Neural cell (in vitro differentiated cells): ENCODE data around the gene PARD3B. TPM values are rescaled to one million over a fixed set of nuclear protein-coding genes. Genes with fewer than 3 reads are reported as not detected.

Experiments
- H2AFZ ChIP-seq: fragments of 200-600, 300-800 bp; sonication (generic), shearing (Covaris generic); 2 replicates; pipeline ENCODE4 v1.6.0; 2014; ENCODE audit warnings: low read depth, mild to moderate bottlenecking, antibody characterized with exemption, low read length, moderate library complexity
- H3F3A ChIP-seq: fragments of 200-600 bp; shearing (Covaris generic); 2 replicates; pipeline ENCODE4 v1.6.1; 2016; ENCODE audit warnings: mild to moderate bottlenecking, moderate library complexity, mixed read lengths, antibody characterized with exemption, low read length; ENCODE audit not compliant: insufficient read depth, poor library complexity, severe bottlenecking
- H3K27ac ChIP-seq: fragments of 200-600, 300-800 bp; sonication (generic), shearing (Covaris generic); 2 replicates; pipeline ENCODE4 v1.5.1; 2014; ENCODE audit warnings: mild to moderate bottlenecking, low read length, moderate library complexity
- H3K27me3 ChIP-seq: fragments of 300-800, 200-600 bp; sonication (generic), shearing (Covaris generic); 2 replicates; pipeline ENCODE4 v1.6.0; 2014; ENCODE audit warnings: mild to moderate bottlenecking, low read depth, low read length, moderate library complexity; ENCODE audit not compliant: insufficient read depth
- H3K36me3 ChIP-seq: fragments of 300-800, 200-600 bp; sonication (generic), shearing (Covaris generic); 2 replicates; pipeline ENCODE4 v1.5.1; 2014; ENCODE audit warnings: mild to moderate bottlenecking, antibody characterized with exemption, low read length, moderate library complexity; ENCODE audit not compliant: insufficient read depth
- H3K4me2 ChIP-seq: fragments of 300-800, 200-600 bp; sonication (generic), shearing (Covaris generic); 2 replicates; pipeline ENCODE4 v1.6.0; 2014; ENCODE audit warnings: mild to moderate bottlenecking, low read length
- H3K4me3 ChIP-seq: fragments of 300-800, 200-600 bp; sonication (generic), shearing (Covaris generic); 2 replicates; pipeline ENCODE4 v1.5.1; 2014; ENCODE audit warnings: mild to moderate bottlenecking, low read length, moderate library complexity
- H3K79me2 ChIP-seq: fragments of 200-600 bp; shearing (Covaris generic); replicated peaks from 2 replicates; pipeline ENCODE4 v1.6.0; 2014; ENCODE audit warnings: mild to moderate bottlenecking, low read length, moderate library complexity; ENCODE audit not compliant: insufficient read depth
- H3K9ac ChIP-seq: fragments of 300-800, 200-600 bp; sonication (generic), shearing (Covaris generic); 2 replicates; pipeline ENCODE4 v1.6.1; 2016; ENCODE audit warnings: mild to moderate bottlenecking, low read length, mixed read lengths
- H3K9me2 ChIP-seq: fragments of 200-600 bp; shearing (Covaris generic); 2 replicates; pipeline ENCODE4 v1.6.1; 2016; ENCODE audit warnings: mild to moderate bottlenecking, low read length, mixed read lengths; ENCODE audit not compliant: insufficient read depth
- H3K9me3 ChIP-seq: fragments of 200-600, 300-800 bp; sonication (generic), shearing (Covaris generic); 2 replicates; pipeline ENCODE4 v1.6.1; 2016; ENCODE audit warnings: mild to moderate bottlenecking, mixed run types, low read length, moderate library complexity, mixed read lengths
- H4K20me1 ChIP-seq: fragments of 200-600 bp; shearing (Covaris generic); 2 replicates; pipeline ENCODE4 v1.6.1; 2016; ENCODE audit warnings: mild to moderate bottlenecking, mixed run types; ENCODE audit not compliant: insufficient read depth
- EP300 ChIP-seq: fragments of 450-650 bp; conservative IDR thresholded peaks from 2 replicates; pipeline ENCODE4 v1.6.1; 2014; ENCODE audit warnings: antibody characterized with exemption, mild to moderate bottlenecking, moderate library complexity; ENCODE audit not compliant: poor library complexity, severe bottlenecking
- EZH2 ChIP-seq: fragments of 200-600, 300-800 bp; shearing (Covaris generic), sonication (generic); IDR thresholded peaks from 2 replicates; pipeline ENCODE4 v1.6.1; 2014; ENCODE audit warnings: antibody characterized with exemption, low read length, borderline replicate concordance, mild to moderate bottlenecking; ENCODE audit not compliant: insufficient read depth, poor library complexity, severe bottlenecking
- MXI1 ChIP-seq: fragments of 450-650 bp; conservative IDR thresholded peaks from 2 replicates; pipeline ENCODE4 v1.6.1; 2014; ENCODE audit warnings: antibody characterized with exemption, mild to moderate bottlenecking; ENCODE audit not compliant: poor library complexity, severe bottlenecking
- POLR2AphosphoS5 ChIP-seq: IDR thresholded peaks from 2 replicates; pipeline ENCODE4 v1.6.1; 2012
- RAD21 ChIP-seq: fragments of 450-650 bp; conservative IDR thresholded peaks from 2 replicates; pipeline ENCODE4 v1.6.1; 2014; ENCODE audit warnings: antibody characterized with exemption, mild to moderate bottlenecking, moderate library complexity
- SMC3 ChIP-seq: fragments of 450-650 bp; conservative IDR thresholded peaks from 2 replicates; pipeline ENCODE4 v1.6.1; 2014; ENCODE audit warnings: antibody characterized with exemption, mild to moderate bottlenecking, moderate library complexity; ENCODE audit not compliant: poor library complexity
- TAF1 ChIP-seq: IDR thresholded peaks from 2 replicates; pipeline ENCODE4 v1.6.1; 2012; ENCODE audit warnings: low read depth
- polyA plus RNA-seq: library from polyadenylated mRNA; depleted of rRNA; stranded (reverse); fragments of >200 nt; gene quantifications from 2 replicates; pipeline ENCODE4 v1.2.3, GENCODE V29; 2014
- TF ChIP-seq, protein P1 (sequence below): IDR thresholded peaks from 2 replicates; pipeline ENCODE4 v1.6.1; 2012; ENCODE audit warnings: borderline replicate concordance
- TF ChIP-seq, protein P2 (sequence below): fragments of 450-650 bp; IDR thresholded peaks from 2 replicates; pipeline ENCODE4 v1.5.1; 2014; ENCODE audit warnings: antibody characterized with exemption, mild to moderate bottlenecking, moderate library complexity; ENCODE audit not compliant: poor library complexity, severe bottlenecking

Gene PARD3B
- polyA plus RNA-seq, 1 donor from 2014 or later: 0.54 TPM

DNA sequence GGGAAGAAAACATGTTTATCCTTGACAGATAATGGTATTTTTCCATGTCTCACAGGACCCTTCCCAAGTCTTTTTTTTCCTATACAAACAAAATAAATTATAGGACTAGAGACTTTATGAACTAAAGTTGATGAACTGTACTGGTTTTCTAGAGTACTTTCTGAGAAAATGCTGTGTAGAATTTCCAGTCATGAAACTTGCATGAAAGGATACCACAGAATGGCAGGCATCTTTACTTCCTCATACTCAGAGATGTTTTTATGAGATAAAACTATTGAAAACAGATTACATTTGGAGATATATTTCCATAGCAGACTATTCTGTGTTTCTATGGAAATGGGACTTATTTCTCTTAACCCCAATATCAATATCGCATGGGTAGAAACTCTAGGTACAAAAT lies 403.5 kb downstream of the PARD3B start:
- TF ChIP-seq, protein P1, sequence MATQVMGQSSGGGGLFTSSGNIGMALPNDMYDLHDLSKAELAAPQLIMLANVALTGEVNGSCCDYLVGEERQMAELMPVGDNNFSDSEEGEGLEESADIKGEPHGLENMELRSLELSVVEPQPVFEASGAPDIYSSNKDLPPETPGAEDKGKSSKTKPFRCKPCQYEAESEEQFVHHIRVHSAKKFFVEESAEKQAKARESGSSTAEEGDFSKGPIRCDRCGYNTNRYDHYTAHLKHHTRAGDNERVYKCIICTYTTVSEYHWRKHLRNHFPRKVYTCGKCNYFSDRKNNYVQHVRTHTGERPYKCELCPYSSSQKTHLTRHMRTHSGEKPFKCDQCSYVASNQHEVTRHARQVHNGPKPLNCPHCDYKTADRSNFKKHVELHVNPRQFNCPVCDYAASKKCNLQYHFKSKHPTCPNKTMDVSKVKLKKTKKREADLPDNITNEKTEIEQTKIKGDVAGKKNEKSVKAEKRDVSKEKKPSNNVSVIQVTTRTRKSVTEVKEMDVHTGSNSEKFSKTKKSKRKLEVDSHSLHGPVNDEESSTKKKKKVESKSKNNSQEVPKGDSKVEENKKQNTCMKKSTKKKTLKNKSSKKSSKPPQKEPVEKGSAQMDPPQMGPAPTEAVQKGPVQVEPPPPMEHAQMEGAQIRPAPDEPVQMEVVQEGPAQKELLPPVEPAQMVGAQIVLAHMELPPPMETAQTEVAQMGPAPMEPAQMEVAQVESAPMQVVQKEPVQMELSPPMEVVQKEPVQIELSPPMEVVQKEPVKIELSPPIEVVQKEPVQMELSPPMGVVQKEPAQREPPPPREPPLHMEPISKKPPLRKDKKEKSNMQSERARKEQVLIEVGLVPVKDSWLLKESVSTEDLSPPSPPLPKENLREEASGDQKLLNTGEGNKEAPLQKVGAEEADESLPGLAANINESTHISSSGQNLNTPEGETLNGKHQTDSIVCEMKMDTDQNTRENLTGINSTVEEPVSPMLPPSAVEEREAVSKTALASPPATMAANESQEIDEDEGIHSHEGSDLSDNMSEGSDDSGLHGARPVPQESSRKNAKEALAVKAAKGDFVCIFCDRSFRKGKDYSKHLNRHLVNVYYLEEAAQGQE: no peak
- TF ChIP-seq POLR2AphosphoS5 (no peak), RAD21 (no peak), EP300 (no peak), EZH2 (no peak), SMC3 (no peak), TAF1 (no peak), MXI1 (no peak)
- TF ChIP-seq, protein P2, sequence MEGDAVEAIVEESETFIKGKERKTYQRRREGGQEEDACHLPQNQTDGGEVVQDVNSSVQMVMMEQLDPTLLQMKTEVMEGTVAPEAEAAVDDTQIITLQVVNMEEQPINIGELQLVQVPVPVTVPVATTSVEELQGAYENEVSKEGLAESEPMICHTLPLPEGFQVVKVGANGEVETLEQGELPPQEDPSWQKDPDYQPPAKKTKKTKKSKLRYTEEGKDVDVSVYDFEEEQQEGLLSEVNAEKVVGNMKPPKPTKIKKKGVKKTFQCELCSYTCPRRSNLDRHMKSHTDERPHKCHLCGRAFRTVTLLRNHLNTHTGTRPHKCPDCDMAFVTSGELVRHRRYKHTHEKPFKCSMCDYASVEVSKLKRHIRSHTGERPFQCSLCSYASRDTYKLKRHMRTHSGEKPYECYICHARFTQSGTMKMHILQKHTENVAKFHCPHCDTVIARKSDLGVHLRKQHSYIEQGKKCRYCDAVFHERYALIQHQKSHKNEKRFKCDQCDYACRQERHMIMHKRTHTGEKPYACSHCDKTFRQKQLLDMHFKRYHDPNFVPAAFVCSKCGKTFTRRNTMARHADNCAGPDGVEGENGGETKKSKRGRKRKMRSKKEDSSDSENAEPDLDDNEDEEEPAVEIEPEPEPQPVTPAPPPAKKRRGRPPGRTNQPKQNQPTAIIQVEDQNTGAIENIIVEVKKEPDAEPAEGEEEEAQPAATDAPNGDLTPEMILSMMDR: no peak
- no peaks in the 10 kb centered on the region for H3K9me2 ChIP-seq
- H2AFZ ChIP-seq: no peak overlapping the region
- no peaks in the 10 kb centered on the region for H3K27me3 ChIP-seq
- no peak overlapping the region for H3K4me3 ChIP-seq
- H3K9ac ChIP-seq: no peak overlapping the region
- no peaks in the 10 kb centered on the region for H3K79me2 ChIP-seq
- H3F3A ChIP-seq: no peaks in the 10 kb centered on the region
- H3K9me3 ChIP-seq: no peaks in the 10 kb centered on the region
- no peaks in the 10 kb centered on the region for H4K20me1 ChIP-seq
- no peak overlapping the region for H3K4me2 ChIP-seq
- no peak overlapping the region for H3K27ac ChIP-seq
- no peaks in the 10 kb centered on the region for H3K36me3 ChIP-seq

DNA sequence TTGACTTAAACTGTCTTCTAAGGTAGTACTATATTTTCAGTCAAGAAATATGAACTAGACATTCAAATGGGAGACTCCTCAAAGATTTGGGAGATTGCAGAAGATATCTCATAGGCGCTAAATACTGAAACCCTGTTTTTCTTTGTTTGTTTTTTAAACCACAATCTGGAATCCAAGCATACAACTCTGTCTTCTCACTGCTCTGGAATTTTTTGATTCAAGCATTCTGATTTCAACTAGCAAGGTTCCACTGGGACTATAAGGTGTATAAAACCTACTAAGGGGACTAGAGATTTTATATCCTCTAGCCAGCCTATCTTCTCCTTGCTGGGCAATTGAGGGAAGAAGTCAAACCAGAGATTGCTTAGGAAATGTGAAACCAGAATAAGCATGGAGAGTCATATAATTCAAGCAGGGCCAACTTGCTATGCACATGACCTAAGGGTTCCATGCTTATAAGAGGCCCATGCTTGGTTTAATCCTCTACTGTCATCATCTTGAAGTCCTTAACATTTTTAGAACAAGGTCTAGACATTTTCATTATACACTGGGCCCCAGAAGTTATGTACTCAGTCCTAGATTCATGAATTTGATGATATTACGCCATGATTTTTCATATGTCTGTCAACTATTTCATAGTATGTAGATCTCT lies 405.5 kb downstream of the PARD3B start:
- Histone ChIP-seq H3K27ac (no peak overlapping the region), H3K79me2 (no peaks in the 10 kb centered on the region), H3K4me3 (no peak overlapping the region), H2AFZ (no peak overlapping the region), H3K27me3 (no peaks in the 10 kb centered on the region), H3K36me3 (no peaks in the 10 kb centered on the region), H3K9ac (no peak overlapping the region), H3K4me2 (no peak overlapping the region), H3F3A (no peaks in the 10 kb centered on the region), H3K9me3 (no peaks in the 10 kb centered on the region), H3K9me2 (no peaks in the 10 kb centered on the region), H4K20me1 (no peaks in the 10 kb centered on the region)
- TF ChIP-seq POLR2AphosphoS5 (no peak), SMC3 (no peak), RAD21 (no peak)
- TF ChIP-seq, protein P2: no peak
